TTC549 (cell line): ENCODE measurements around the gene HAUS2.
"Not testable (repeated sequence)": the region's sequence is repeated elsewhere in the genome, so short reads cannot be mapped to it uniquely, and the experiment has no call there.

ENCODE experiments used
- FAIRE-seq: peaks from 2 replicates; lab custom pipeline; 2012; peaks lifted over from hg19 to GRCh38; lab: Jason Lieb, UNC

HAUS2 gene

DNA sequence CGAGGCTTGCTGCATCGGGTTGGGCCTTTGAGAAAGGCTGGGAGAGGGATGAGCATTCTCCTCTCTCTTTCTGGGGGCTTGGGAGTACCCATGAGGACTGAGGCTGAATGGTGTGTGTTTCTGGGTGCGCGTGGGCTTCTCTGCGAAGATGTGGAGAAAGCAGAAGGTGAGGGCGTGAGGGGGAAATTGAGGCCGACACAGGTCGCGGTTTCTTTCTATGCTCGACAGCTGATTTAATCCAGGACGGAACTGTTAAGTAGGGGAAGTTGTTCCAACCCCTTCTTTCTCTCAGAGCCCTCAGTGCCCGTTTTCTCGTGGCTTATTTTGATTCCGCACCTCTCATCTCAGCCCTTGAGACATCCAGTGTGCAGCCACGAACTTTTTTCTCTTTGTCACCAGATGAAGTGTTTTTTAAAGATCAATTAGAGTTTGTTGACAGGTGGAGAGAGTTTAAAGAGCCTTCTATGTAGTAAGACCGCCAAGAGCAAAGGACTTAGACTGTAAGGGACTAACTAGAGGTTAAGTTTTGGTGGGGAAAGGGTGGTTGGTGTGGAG lies 27.5 kb downstream of the HAUS2 start:
- FAIRE-seq, result no peak

DNA sequence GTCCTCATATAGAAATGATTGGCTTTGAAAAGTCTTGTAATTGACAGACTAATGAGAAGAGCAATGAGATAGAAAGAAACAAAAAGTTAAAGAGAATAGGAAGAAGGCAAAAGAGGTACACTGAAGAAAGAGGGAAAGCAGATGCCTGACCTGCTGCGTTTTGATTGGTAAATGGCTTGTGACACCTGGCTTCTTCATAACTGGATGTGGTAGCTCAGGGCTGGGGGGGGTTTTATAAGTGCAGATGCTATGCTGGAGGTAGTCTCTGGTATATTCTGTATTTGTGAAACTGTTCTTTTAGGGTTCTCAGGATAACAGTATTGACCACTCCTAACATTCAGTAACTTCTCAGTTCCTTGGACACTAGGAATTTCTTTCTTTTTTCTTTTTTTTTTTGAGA lies 28.1 kb downstream of the HAUS2 start:
- FAIRE-seq, result no peak

DNA sequence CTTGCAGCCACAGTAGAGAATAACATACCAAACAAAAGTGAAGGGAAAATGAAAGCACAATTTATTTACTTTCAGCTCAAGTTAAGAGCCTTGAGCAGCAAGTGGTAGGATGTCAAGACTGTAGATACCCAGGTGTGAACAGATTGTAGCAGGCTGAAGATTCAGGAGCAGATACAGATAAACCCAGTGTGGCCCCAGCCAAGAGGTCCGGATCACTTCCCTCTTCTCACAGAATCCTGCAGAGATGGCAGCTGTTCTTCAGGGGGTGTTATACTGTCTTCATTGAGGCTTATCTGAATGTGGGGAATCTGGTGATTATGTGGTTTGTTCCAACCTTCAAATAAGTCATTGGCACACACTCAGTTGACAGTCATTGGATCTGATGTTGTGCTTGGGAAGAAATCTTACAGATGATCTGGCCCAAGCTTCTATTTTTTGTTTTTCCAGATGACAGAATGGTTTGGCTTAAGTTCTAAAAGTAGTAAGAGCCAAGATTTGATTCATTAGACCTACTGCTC lies 28.9 kb downstream of the HAUS2 start:
- FAIRE-seq, result no peak

DNA sequence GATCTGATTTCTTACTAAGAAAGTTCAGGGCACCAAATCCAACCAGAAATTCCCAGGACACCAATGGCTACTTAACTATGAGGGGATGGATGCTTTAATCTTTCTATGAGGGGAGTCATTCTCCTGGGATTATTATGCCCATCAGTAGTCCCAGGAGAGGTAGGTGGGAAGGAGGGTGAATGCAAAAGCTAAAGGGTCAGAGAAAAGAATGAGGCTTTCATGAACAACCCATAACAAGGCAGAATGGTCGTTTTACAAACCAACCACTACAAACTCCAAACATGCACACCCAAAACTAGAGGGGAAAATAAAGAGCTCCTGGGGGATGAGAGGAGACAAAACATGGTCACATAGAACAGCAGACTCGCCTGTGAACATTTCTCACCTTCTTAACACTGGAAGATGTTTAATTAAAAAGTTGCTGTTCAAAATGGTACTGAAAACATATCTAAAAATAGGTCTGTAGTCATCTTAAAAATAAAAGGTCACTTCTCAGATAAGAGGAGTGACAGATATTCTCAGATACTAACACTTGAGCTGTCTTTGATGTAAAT lies 30.4 kb downstream of the HAUS2 start:
- no peak for FAIRE-seq

DNA sequence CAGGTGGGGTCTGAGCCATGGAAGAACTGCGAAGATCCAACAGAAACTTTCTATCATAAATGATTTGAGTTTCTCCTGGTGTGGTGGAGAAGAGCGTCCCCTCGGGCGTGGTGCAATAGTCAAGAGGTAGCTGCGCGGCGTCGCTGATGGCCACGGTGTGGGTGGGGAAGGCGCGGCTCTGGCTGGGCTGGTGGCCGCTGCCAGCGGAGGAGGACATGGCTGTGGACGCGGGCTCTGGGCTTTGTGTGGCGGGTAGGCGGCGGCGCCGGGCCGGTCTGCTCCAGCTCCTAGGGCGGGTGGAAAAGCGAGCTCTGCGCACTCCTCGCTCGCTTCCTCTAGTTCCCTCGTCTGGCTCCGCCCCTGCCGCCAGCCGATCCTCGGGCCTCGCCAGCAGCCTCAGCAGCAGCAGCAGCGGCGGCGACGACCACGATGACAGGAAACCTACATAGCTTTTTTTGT lies 32.7 kb downstream of the HAUS2 start:
- no peak for FAIRE-seq

DNA sequence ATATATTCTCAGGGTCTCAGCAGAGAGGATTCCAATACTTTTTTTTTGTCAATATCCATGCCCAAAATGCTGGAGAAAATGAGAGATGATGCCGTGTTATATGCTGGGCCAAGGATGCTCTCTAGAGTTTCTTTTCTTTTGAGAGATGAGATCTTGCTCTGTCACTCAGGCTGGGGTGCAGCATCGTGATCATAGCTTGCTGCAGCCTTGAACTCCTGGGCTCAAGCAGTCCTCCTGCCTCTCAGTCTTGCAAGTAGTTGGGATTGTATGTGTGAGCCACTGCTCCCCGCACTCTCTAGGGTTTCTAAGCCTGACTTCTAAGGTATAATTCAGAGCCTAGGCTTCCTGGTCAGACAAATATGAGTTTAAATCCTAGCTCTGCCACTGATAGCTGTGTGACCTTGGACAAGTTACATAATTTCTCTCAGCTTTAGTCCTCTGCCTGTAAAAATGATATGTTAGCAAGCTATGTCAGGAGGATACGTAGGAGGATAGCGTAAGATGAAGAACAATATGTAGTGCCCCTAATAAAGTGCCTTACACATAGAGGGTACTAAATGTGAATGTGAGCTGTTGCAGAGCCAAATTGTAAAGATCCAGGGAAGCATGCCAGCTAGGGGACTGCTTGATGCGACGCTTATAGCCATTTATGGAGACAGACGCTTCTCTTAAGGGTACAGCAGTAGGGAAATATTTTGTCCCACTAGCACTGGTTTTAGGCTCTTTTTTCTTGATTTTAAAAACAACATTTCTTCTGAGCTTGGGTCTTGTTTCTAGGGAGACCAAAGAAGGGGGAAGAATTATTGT lies 34.1 kb downstream of the HAUS2 start:
- no peak for FAIRE-seq

DNA sequence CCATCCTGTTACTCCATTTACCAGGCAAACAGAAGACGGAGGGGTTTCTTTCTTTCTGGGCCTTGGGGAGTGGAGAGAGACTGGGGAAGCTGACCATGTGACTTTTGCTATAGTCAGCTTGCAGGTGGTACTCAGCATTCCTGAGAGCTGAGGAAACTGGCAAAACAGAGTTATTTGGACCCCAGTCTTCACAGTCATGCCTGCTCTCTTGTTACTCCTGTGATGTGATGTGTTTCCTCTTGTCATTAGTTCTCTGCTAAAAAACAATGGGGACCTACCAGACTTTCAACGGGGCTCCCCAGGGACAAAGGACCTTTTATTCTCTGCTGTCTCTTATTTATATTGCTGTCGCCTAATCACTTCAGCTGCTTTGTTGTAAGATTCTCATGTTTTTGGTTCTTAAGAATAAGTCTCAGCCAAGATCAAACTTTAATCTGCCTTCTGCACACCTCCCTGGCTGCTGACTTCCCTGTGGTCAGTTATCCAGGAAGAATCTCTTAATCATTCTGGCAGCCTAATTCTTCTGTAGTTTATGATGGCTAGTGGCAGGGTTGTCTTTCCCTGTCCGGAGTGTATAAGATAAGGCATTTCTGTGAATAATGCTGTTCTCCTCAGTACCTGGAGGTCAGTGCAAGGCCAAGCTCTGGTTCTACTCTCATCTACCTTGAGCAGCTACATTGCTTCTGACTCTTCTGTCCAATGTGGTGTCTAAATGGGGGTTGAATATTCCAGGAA lies 35.6 kb downstream of the HAUS2 start:
- FAIRE-seq, result no peak

DNA sequence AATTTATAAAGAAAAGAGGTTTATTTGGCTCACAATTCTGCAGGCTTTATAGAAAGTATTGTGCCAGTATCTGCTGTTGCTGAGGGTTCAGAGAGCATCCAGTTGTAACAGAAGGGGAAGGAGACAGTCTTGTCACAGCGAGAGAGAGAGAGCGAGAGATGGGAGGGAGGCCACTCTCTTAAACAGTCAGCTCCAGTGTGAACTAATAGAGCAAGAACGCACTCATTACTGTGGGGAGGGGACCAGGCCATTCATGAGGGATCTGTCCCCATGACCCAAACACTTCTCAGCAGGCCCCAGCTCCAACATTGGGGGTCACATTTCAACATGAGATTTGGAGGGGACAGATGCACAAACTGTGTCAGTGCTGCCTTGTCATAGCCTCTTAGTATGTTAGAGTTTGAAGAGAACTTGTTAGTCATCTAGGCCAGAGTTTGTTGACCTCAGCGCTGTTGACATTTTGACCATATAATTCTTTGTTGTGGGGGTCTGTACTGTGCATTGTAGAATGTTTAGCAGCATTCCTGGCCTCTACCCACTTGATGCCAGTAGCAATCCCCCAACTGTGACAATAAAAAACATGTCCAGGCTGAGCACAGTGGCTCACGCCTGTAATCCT lies 42.1 kb downstream of the HAUS2 start:
- FAIRE-seq, result no peak

DNA sequence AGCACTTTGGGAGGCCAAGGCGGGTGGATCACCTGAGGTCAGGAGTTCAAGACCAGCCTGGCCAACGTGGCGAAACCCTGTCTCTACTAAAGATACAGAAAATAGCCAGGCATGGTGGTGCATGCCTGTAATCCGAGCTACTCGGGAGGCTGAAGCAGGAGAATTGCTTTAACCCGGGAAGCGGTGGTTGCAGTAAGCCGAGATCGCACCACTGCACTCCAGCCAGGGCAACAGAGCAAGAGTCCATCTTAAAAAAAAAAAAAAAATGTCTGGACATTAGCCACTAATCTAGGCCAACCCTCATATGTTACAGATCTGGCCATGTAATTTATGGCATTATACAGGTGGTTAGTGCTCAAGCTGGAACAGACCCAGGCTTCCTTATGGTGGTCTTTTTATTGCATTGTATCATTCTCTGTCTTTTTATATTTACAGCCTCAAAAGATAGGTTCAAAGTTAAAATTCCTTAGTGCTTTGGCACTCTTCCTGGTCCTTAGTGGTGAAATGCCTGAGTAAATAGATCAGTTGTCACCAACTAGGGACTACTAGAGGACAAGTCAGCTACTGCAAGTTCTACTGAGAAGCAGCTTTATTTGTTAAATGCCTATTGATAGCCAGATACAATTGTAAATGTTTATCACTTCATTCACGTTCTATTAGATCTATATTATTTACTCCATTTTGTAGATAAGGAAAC lies 42.7 kb downstream of the HAUS2 start:
- FAIRE-seq, result no peak

DNA sequence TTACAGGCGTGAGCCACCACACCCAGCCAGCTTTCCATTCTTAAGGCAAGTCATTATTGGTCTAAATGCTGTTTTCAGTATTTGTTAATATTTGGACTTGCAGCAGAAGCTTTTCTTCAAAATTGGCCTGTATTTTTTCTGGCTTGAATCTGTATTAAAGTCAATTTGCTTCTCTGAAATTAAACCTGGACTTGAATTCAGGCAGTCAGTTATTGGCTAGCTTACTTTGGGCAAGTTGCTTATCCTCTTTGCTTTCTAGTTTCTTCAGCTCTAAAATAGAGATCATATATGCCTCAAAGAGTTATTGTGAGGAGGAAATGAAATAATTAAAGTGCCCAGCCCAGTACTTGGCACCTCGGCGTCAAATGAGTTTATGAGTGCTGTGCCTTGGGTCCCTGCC lies 44.1 kb downstream of the HAUS2 start:
- FAIRE-seq, result no peak

DNA sequence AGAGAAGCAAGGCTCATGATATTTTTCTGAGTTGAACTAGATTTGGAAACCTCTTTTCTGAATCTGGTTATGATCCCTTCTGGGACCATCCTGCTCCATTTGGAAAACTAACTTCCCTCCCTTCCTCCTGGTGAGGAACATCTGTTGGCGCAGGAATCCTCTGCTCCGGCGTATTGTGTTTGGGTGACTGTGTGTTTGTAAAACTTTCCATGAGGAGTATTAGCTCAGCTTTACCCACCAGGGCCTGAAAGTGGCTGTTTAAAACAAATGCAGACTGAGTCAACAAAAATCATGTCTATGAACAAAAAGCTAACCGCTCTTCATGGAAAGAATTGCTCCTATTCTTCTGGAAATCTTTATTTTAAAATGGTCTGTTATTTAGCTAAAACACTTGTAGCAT lies 44.5 kb downstream of the HAUS2 start:
- no peak for FAIRE-seq

DNA sequence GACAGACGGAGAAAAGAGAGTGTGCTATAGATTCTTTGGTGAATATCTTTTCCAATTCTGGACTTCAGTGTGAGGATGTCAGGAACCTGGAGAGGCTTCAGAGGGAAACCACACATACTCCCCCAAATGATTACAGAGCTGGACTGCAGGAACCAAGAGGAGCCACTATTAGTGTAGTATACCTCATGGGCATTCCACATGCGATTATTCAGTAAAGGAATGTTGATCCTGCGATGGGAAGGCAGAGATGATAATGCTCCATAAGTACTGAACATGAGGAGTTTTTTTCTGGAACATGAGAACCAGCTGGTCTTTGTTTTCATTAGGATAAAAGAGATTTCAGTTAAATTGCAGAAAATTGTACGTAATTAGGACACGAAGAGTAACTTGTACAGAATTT lies 45.5 kb downstream of the HAUS2 start:
- FAIRE-seq, result no peak

DNA sequence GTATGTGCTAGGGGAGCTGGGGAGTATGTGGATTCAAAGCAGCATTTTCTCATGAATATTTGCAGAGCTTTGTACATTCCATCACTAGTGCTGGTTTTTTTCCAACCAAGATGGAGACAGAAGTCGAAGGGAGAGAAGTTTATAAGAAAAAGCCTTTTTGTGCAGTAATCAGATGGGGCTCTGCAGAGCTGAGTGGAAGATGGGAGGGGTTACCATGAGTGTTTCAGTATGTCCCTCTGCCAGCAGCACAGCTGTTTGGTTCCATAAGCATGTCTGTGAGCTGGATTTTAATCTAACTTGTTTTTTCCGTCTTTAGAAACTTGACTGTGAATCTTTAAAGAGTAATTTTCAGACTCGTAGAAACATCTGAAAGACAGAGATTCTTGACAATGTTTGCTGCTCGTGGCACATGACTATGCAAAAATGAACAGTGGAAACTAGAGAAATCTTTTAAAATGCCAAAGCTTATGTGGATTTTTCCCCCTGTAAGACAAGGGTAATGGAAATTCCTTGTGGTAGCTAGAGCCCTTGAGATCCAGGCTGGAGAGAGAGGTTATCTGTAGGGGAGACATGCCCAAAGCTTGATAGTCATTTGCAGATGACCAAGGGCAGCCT lies 47.1 kb downstream of the HAUS2 start:
- no peak for FAIRE-seq

DNA sequence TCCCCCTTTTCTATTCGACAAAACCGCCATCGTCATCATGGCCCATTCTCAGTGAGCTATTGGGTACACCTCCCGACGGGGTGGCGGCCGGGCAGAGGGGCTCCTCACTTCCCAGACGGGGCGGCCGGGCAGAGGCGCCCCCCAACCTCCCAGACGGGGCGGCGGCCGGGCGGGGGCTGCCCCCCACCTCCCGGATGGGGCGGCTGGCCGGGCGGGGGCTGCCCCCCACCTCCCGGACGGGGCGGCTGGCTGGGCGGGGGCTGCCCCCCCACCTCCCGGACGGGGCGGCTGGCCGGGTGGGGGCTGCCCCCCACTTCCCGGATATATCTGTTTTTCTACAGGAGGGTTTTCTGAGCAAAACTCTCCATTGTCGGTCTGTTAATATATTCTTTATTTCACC lies 52.7 kb downstream of the HAUS2 start:
- not testable (repeated sequence) for FAIRE-seq

DNA sequence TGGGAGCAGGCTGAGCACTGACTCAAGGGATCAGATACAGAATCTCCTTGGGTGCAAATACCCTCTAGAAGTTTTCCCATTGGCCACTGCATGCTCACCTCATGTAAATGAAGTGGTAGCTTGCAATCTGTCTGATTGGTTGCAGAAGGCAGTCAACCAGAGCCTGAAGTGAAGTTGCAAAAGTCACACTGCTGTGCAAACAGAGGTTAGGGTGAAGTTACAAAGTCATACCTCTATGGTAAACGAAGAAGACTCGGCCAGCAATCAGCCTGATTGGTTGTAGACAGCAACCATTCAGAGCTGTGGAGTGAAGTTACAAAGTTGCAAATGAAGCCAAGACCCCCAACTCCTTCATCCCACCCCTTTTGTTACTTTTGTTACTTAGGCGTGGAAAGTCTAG lies 53.9 kb downstream of the HAUS2 start:
- no peak for FAIRE-seq

DNA sequence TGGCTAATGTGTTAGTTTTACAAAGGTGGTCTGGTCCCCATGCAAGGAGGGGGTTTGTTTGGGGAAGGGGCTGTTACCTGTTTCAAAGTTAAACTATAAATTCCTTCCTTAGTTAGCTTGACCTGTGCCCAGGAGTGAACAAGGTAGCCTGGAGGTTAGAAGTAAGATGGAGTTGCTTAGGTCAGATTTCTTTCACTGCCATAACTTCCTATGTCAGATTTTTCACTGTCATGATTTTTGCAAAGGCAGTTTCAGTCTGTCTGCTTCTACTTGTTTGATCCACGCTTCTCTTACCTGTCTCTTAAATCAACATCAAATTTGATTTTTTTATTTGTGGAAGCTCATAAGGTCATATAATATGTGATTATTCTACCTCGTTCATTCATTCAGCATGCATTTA lies 55.3 kb downstream of the HAUS2 start:
- FAIRE-seq, result no peak

DNA sequence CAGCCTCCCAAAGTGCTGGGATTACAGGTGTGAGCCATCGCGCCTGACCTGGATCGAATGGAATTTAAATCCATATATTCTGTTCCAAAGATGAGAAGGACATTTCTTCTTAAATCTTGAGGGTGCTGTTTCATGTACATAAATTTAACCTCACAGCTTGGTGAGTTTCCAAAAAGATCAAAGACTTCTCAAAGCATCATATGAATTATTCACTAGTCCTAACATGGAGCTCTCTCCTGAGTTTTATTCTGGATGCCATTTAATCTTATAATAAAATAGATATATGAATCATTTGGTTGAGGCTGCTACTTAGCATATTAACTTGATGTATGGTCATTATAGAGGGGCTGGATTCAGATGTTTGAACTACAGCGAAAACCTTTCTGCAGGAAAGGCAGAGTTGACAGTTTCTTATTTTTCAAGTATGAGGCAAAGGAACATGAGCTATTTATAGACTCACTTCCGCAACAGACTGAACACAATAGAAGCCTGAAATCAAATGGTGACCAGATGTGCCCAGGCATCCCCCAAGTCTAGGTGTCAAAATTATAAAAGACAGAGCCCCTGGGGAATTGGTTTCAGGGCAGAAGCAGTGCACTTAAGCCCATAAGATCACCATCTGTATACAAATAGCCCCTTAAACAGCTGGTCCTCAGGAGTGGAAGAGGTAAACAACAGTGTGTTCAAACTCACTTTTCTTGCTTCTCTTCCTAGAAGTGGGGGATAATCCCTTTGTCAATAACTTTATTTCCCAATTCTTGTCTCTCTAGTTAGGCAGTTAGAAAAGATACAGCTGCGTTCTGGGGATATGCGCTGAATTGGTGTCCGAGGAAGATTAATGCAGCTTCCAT lies 56.5 kb downstream of the HAUS2 start:
- no peak for FAIRE-seq

DNA sequence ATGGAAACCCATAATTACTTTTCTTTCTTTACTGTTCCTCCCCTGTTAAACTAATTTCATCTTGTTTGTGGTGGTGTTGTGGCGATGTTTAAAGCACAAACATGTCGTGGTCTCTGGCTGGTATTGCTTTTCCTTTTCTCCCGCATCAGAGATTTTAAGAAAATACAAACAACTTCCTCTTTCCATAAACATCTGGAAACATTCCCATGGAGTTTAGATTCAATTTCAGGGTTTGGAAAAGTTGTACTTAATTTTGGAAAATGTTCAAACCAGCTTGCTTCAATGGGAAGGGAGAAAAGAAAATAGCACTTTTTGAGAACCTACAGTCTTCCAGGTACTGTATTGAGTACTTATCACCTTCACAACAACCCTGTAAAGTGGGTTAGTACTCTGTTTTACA lies 57.2 kb downstream of the HAUS2 start:
- FAIRE-seq, result no peak

DNA sequence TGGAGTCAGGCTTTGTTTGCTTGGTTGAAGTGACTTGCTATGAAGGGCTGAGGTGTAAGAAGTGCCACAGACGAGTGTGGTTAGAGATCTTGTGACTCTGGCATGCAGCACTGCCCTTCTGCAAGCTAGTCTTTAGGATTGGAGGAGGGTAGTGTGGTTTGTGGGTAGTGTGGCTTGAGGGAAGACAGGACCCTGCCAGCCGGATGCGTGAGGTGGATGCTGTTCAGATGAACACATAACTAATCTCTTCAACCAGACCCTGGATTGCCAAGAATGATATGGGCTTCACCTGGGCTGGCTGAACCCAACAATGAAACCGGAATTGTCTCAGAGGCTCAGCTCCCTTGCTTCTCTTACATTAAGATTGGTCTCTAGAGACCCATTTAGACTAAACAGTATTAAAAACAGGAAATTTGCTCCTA lies 59.5 kb downstream of the HAUS2 start:
- no peak for FAIRE-seq

DNA sequence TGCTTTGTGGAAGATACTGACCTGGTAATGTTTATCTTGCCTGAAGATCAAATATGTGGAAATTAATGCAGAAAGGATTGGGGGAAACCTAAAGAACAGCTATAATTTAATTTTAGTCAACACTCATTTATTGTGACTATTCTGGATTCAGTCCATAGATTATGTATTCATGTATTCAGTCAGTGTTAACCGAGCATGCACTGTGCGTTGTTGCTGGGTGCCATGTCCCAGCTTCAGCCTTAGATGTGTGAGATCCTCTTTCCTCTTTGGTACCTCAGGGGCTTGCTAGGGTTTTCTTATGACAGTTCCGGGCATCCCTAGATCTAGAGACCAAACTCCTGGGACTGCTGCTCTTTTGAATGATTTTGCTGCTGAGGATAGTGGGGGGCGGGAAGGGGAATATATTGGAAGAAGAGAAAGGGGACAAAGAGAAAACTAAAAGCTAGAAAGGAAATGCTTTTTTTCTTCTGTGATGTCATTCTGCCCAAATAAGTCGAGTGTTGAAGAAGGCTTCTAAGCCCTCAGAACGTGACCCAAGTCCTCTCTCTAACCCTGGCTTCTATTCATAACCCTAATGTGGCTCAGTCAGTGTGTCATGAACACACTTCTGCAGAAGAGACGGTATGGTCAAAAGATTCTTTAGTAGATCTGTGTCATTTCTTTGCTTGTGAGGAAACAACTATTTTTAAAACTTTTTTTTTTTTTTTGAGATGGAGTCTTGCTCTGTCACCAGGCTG lies 60.3 kb downstream of the HAUS2 start:
- FAIRE-seq, result no peak
